HepG2 (cell line): Measurements from ENCODE around the gene CTNNBL1. TPM values are rescaled to one million over a fixed set of nuclear protein-coding genes. Genes with fewer than 3 reads are reported as not detected.
A peak's percentile ranks its signal among the peaks of the same experiment; 100 is the strongest.

Source experiments
- AGO2 ChIP-seq: fragments of 200-400 bp; formaldehyde crosslinking; optimal IDR thresholded peaks from 2 replicates; pipeline ENCODE3; 2017; ENCODE audit warnings: mild to moderate bottlenecking, low read depth, low read length, moderate library complexity
- CENPT ChIP-seq: sonication (generic); formaldehyde crosslinking; IDR thresholded peaks from 2 replicates; pipeline ENCODE4 v1.8.0; 2022; ENCODE audit warnings: low read depth, mild to moderate bottlenecking, moderate library complexity, missing genetic modification reagents
- DNMT1 ChIP-seq: sonication (generic); formaldehyde crosslinking; IDR thresholded peaks from 2 replicates; pipeline ENCODE4 v1.5.1; 2020; ENCODE audit warnings: mild to moderate bottlenecking, missing genetic modification reagents
- HDAC1 ChIP-seq: sonication (generic); formaldehyde crosslinking; IDR thresholded peaks from 2 replicates; pipeline ENCODE4 v1.5.1; 2020; ENCODE audit warnings: mild to moderate bottlenecking, missing genetic modification reagents
- HIVEP1 ChIP-seq: sonication (generic); formaldehyde crosslinking; IDR thresholded peaks from 2 replicates; pipeline ENCODE4 v1.4.0; 2020; ENCODE audit warnings: mild to moderate bottlenecking, missing genetic modification reagents
- JUNB ChIP-seq: sonication (generic); formaldehyde crosslinking; IDR thresholded peaks from 2 replicates; pipeline ENCODE4 v1.8.0; 2022; ENCODE audit warnings: missing genetic modification reagents, mild to moderate bottlenecking, borderline replicate concordance
- MLX ChIP-seq: IDR thresholded peaks from 2 replicates; pipeline ENCODE4 v1.6.1; 2016
- MXI1 ChIP-seq: IDR thresholded peaks from 3 replicates; pipeline ENCODE4 v1.6.1; 2012; ENCODE audit warnings: low read depth, low read length, inconsistent platforms, borderline replicate concordance
- SKI ChIP-seq: fragments of 450-650 bp; IDR thresholded peaks from one replicate; pipeline ENCODE4 v1.6.1; 2018; ENCODE audit warnings: mild to moderate bottlenecking; ENCODE audit not compliant: partially characterized antibody
- SMC3 ChIP-seq: IDR thresholded peaks from 2 replicates; pipeline ENCODE4 v1.6.1; 2011; ENCODE audit warnings: low read length, improper control_type of control experiment
- SPEN ChIP-seq: sonication (generic); formaldehyde crosslinking; IDR thresholded peaks from 2 replicates; pipeline ENCODE4 v1.5.1; 2020; ENCODE audit warnings: low read depth, mild to moderate bottlenecking, missing genetic modification reagents
- TERF1 ChIP-seq: sonication (generic); formaldehyde crosslinking; IDR thresholded peaks from 2 replicates; pipeline ENCODE4 v1.8.0; 2022; ENCODE audit warnings: mild to moderate bottlenecking, missing genetic modification reagents, moderate library complexity
- ZFP62 ChIP-seq: sonication (generic); formaldehyde crosslinking; IDR thresholded peaks from 2 replicates; pipeline ENCODE4 v1.4.0; 2020; ENCODE audit warnings: missing genetic modification reagents
- ZNF34 ChIP-seq: sonication (generic); formaldehyde crosslinking; IDR thresholded peaks from 2 replicates; pipeline ENCODE4 v1.4.0; 2020; ENCODE audit warnings: mild to moderate bottlenecking, missing genetic modification reagents, borderline replicate concordance
- ZNF512 ChIP-seq: sonication (generic); formaldehyde crosslinking; IDR thresholded peaks from 2 replicates; pipeline ENCODE4 v1.4.0; 2020; ENCODE audit warnings: mild to moderate bottlenecking, missing genetic modification reagents
- ZNF543 ChIP-seq: sonication (generic); formaldehyde crosslinking; IDR thresholded peaks from 2 replicates; pipeline ENCODE4 v1.4.0; 2020; ENCODE audit warnings: mild to moderate bottlenecking, missing genetic modification reagents
- ZNF646 ChIP-seq: sonication (generic); formaldehyde crosslinking; IDR thresholded peaks from 2 replicates; pipeline ENCODE4 v1.9.0; 2021; ENCODE audit warnings: mild to moderate bottlenecking, missing genetic modification reagents
- ZNF660 ChIP-seq: sonication (generic); formaldehyde crosslinking; IDR thresholded peaks from 2 replicates; pipeline ENCODE4 v1.5.1; 2020; ENCODE audit warnings: mild to moderate bottlenecking, low read depth, missing genetic modification reagents, borderline replicate concordance
- ZSCAN12 ChIP-seq: sonication (generic); formaldehyde crosslinking; IDR thresholded peaks from 2 replicates; pipeline ENCODE4 v1.9.0; 2021; ENCODE audit warnings: mild to moderate bottlenecking, missing genetic modification reagents
- polyA plus RNA-seq, 8 experiments: library from polyadenylated mRNA; depleted of rRNA in 3 of 8; stranded (reverse) in 7 of 8; unstranded in 1 of 8; fragments of >200 nt; fragmentation: Illumina TruSeq in 4 of 8; extraction: Trizol in 4 of 8; gene quantifications; 2 replicates each; pipeline versions ENCODE4 v1.2.1 to v1.2.3, GENCODE V29; 2011 to 2016; ENCODE audit warnings: low read depth in 4 of 8, missing spikeins in 1 of 8, mixed read lengths in 1 of 8; ENCODE audit not compliant: insufficient read depth in 1 of 8
- total RNA-seq, 5 experiments: library from RNA; depleted of rRNA; stranded (reverse); fragments of >200 nt; fragmentation: Illumina TruSeq; extraction: Trizol; gene quantifications; 2 replicates each; pipeline ENCODE4 v1.2.3, GENCODE V29; 2016; ENCODE audit warnings: low read depth in 1 of 5

Gene CTNNBL1
- total and polyA plus RNA-seq, 2 of the 13 experiments (the other 11 are each of a cell fraction or from before 2014, with no cell fraction given): 49.3 to 94.6 TPM

- TF ChIP-seq HDAC1 (CRISPR knock-in tag) (peak; percentile 47; the same call in 1 of the 2 replicates), ZNF660 (CRISPR knock-in tag) (no peak), SKI (no peak), SPEN (CRISPR knock-in tag) (no peak), SMC3 (no peak), ZSCAN12 (CRISPR knock-in tag) (no peak), MLX (CRISPR knock-in tag) (no peak), ZNF646 (no peak), HIVEP1 (CRISPR knock-in tag) (peak; percentile 87), ZNF543 (CRISPR knock-in tag) (no peak), MXI1 (no peak), CENPT (CRISPR knock-in tag) (no peak), ZNF34 (CRISPR knock-in tag) (no peak), ZNF512 (CRISPR knock-in tag) (no peak), TERF1 (CRISPR knock-in tag) (0 out of 2 replicates have a peak, but pooled peaks have one; percentile 57), AGO2 (no peak), JUNB (CRISPR knock-in tag) (no peak), ZFP62 (CRISPR knock-in tag) (no peak), DNMT1 (CRISPR knock-in tag) (0 out of 2 replicates have a peak, but pooled peaks have one; percentile 53)
Measured at GRCh38 chr20:37881601-37882343, 187.9 kb downstream of the CTNNBL1 start (continued).
